ENCODE measurements around the gene RAD51B. TPM values are rescaled to one million over a fixed set of nuclear protein-coding genes. Genes with fewer than 3 reads are reported as not detected.
"Not testable (repeated sequence)": the region's sequence is repeated elsewhere in the genome, so short reads cannot be mapped to it uniquely, and the experiment has no call there.

RAD51B gene
- total RNA-seq, 3 donors from 2014 or later = 10.6 to 77.6 (median 33.8) TPM

- peak overlapping the region; percentile 65 to 68 for H3K27ac ChIP-seq
- intact Hi-C loops (cut with DNase I; ENCODE audit: low total_unique reads) = no loop called here
Measured at GRCh38 chr14:68695856-68696255, 876.3 kb downstream of the RAD51B start.

GRCh38 chr14:68696266-68696665, 876.7 kb downstream of the RAD51B start:
- H3K27ac ChIP-seq = peak overlapping the region; percentile 65 to 68
- no peak overlapping the region for H3K4me3 ChIP-seq
- no peaks in the 10 kb centered on the region for H3K4me1 ChIP-seq
- no peaks in the 10 kb centered on the region for H3K27me3 ChIP-seq
- H3K36me3 ChIP-seq = no peaks in the 10 kb centered on the region
- no peak for TF ChIP-seq POLR2A (IDR thresholded peaks at IDR 0.05)
- no peak for TF ChIP-seq CTCF (IDR thresholded peaks at IDR 0.05)
- TF ChIP-seq POLR2AphosphoS5 (IDR thresholded peaks at IDR 0.05) = no peak
- no peaks in the 10 kb centered on the region for H3K9me3 ChIP-seq
- intact Hi-C loops (cut with DNase I; ENCODE audit: low total_unique reads) = no loop called here
- no peak for DNase-seq (ENCODE audit: low spot score in 2 of 2)

More at GRCh38 chr14:68695856-68696255, 876.3 kb downstream of the RAD51B start:
- Histone ChIP-seq H3K4me3 (no peak overlapping the region), H3K9me3 (no peaks in the 10 kb centered on the region), H3K27me3 (no peaks in the 10 kb centered on the region), H3K36me3 (no peaks in the 10 kb centered on the region), H3K4me1 (no peaks in the 10 kb centered on the region)
- TF ChIP-seq CTCF (IDR thresholded peaks at IDR 0.05) (no peak), POLR2A (IDR thresholded peaks at IDR 0.05) (no peak), POLR2AphosphoS5 (IDR thresholded peaks at IDR 0.05) (no peak)
- no peak for DNase-seq (ENCODE audit: low spot score in 2 of 2)

- no peaks in the 10 kb centered on the region for H3K27me3 ChIP-seq
- no peaks in the 10 kb centered on the region for H3K4me1 ChIP-seq
- no peaks in the 10 kb centered on the region for H3K36me3 ChIP-seq
- DNase-seq (ENCODE audit: low spot score in 2 of 2) = no peak
- intact Hi-C loops (cut with DNase I; ENCODE audit: low total_unique reads) = no loop called here
- no peak overlapping the region for H3K27ac ChIP-seq
- H3K4me3 ChIP-seq = no peak overlapping the region
- H3K9me3 ChIP-seq = no peaks in the 10 kb centered on the region
- TF ChIP-seq POLR2A (IDR thresholded peaks at IDR 0.05) = no peak
- TF ChIP-seq POLR2AphosphoS5 (IDR thresholded peaks at IDR 0.05) = no peak
- no peak for TF ChIP-seq CTCF (IDR thresholded peaks at IDR 0.05)
Measured at GRCh38 chr14:68696721-68697495, 877.3 kb downstream of the RAD51B start.

- H3K27me3 ChIP-seq; H3K4me3 ChIP-seq; DNase-seq (ENCODE audit: low spot score in 2 of 2); H3K9me3 ChIP-seq; H3K36me3 ChIP-seq; intact Hi-C loops (cut with DNase I; ENCODE audit: low total_unique reads); H3K4me1 ChIP-seq; H3K27ac ChIP-seq: not testable (repeated sequence)
Measured at GRCh38 chr14:68698773-68699172, 879.2 kb downstream of the RAD51B start.

GRCh38 chr14:68701001-68701741, 881.6 kb downstream of the RAD51B start:
- TF ChIP-seq POLR2AphosphoS5 (IDR thresholded peaks at IDR 0.05) = no peak
- TF ChIP-seq CTCF (IDR thresholded peaks at IDR 0.05) = no peak
- TF ChIP-seq POLR2A (IDR thresholded peaks at IDR 0.05) = no peak
- Histone ChIP-seq H3K36me3 (no peaks in the 10 kb centered on the region), H3K27me3 (no peaks in the 10 kb centered on the region), H3K9me3 (no peaks in the 10 kb centered on the region), H3K4me1 (peaks cover 0 to 3% of the 10 kb centered on the region in 2 donors), H3K27ac (no peak overlapping the region), H3K4me3 (no peak overlapping the region)
- intact Hi-C loops (cut with DNase I; ENCODE audit: low total_unique reads) = no loop called here
- DNase-seq (ENCODE audit: low spot score in 2 of 2) = no peak
